RPMI8226 (cell line): ENCODE results near the gene CDKL1.

Source experiments
- DNase-seq: peaks from one replicate; pipeline ENCODE4 v3.0.0-alpha.2; 2015

Gene CDKL1

DNA sequence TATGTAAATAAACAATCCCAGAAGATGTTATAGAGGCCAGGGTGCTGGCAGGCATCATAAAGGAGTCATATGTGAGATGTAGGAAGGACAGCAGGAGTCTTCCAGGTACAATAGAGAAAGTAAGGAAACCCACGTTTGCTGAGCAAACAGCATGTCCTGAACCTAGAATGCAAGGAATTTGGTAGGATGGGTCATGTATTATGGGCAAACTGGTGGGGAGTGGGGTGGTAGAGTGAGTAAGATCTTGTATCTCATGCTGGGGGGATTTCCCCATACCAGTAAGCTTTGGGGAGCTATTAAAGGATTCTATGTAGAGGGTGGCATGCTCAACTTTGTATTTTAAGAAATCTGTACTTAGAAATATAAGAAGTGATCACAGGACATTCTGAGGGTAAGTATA, 41.0 kb downstream of the CDKL1 start:
- DNase-seq = no peak

DNA sequence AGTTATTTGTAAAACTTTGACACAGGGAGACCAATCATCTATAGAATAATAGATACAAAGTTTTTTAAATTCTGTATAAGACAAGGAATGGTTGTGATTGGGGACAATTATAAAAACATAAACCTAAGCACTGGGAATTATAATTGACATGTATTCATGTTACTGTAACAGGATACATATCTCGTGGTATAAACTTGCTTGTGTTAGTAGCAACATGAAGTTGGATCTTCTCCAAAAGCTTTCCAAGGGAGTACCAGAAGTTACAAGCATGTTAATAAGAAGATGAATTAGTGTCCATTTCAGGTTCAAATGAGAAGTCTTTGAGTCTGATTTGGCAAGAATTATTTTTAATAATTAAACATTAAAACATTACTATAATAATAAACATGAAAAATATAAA, 42.2 kb downstream of the CDKL1 start:
- DNase-seq = no peak

DNA sequence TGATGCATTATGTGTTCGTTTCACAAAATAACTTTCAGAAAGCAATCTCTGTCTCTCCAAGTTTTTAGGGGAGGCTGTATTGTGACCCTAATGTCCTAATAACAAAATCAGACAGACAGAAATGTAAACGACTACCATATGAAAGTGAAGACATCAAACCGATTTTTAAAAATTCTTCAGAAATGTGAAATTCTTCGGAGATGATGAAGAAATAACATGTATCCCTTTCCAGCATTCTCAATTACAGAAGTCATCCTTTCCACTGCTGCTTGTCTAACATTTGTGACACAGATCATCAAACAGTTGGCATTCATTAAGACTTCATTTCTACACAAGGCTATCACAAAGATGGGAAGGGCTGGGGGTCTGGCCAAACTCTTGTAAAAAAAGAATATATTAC, 43.6 kb downstream of the CDKL1 start:
- no peak for DNase-seq

DNA sequence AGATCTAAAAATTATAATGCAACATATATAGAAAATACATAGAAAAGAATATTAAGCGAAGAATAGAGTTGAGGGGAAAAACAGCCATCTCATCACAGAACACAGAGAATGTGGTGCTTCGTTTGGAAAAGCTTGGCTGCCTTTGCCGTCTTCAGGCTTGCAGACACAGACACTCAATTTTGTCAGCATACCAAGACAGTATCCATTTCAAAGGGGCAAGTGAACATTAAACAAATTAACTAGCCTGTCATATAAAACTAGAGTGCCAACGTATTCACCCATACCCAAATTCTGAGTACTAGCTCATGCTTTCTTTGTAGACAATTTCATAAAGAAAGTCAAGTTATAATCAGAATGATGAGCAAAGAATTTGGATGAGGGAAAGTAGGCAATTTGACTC, 44.1 kb downstream of the CDKL1 start:
- DNase-seq = no peak

- DNase-seq = no peak
Observed at GRCh38 chr14:50350975-50351374, 45.7 kb downstream of the CDKL1 start.

DNA sequence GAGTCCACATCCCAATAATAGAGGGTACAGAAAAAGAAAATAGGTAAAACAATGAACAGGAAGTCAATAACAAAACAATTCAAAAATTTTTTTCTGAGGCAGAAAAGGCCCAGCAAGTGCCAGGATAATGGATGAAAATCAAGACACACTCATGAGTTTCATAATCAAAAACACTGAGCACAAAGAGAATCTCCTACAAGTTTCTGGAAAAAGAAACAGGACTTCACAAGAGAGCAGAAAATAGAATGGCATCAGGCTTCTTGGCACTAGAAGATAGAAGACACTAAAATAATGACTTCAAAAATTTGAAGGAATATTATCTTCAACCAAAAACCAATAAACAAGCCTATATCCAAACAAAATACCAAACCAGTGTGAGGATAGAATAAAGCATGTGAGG, 47.7 kb downstream of the CDKL1 start:
- no peak for DNase-seq

- no peak for DNase-seq
Observed at GRCh38 chr14:50347521-50347920, 49.2 kb downstream of the CDKL1 start.

DNA sequence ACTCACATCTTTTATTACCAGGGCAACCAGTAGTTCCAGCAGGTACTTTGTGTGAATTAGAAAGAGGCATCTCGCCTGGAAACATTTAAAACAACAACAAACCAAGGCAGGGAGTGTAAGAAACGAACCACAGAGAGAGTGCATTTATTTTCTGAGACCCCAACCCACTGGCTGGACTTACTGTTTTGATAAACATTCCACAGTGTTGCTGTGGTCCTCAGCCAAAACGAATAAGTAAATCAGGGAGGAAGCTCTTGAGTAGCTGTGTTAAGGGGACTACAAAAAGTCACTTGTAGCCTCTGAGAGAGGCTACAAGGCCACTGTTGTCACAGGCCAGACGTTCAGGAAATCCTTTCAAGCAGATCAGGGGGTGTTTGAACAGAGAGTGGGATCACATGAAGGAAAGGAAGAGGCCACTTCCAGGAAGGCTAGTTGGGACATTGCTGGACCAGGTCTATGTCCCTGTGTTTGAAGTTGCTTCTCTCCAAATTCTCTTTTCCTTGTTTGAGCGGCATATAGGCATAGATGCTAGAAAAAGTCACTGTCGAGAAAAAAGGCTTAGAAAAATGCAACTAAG, 50.7 kb downstream of the CDKL1 start:
- no peak for DNase-seq

- DNase-seq = no peak
Observed at GRCh38 chr14:50344876-50345563, 51.7 kb downstream of the CDKL1 start.

- no peak for DNase-seq
Observed at GRCh38 chr14:50344116-50344775, 52.4 kb downstream of the CDKL1 start.

DNA sequence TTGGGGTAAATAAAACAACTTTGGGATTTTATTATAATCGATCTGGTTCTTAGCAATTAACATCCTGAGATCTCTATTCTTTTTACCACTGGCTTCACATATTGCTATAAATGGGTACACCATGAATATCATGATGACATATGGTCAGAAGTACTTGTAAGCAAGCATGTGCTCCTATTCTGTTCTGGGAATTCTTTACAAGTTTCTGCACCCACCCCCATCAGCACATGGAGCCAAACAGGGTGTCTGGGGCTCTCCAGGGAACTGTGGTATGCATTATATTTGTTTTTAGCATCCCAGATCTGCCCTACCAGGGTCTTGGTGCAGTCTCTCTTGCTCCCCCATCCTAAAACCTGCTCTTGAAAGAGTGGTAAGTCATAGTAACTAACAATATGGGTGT, 53.2 kb downstream of the CDKL1 start:
- no peak for DNase-seq

DNA sequence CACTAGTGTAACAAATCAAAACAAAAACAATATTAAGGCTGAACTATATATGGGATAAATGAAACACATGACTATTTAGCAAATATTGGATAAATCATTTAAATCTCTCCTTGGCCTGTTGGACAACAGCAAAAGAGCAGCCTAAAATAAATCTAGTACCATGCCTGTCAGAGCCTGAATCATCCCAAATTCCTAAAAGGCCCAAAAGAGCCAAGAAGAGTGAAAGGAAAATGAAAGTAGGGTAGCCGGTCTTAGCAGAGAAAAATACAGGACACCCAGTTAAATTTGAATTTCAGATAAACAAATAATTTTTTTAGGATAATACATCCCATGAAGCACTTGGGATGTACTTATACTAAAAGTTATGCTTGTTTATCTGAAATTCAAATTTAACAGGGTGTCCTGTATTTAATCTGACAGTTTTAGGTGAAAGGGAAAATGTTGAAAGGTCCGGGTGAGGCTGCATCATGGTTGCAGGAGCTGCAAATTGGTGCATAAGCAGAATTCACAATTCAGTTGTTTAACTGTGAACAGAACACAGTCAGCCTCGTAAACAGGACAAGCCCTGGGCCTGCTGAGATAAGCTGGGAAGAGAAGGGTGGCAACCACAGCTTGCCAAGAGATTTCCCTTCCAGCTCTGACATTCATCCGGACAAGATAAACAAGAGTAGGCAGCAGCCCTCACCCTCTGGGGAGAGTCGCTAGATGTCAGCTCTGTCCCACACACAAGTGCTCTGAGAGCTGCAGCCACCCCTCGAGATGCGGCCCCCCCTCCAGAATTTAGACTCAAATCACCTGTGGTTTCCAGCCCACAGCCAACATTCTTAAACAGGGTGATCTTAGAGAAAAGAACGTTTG, 54.2 kb downstream of the CDKL1 start:
- no peak for DNase-seq

DNA sequence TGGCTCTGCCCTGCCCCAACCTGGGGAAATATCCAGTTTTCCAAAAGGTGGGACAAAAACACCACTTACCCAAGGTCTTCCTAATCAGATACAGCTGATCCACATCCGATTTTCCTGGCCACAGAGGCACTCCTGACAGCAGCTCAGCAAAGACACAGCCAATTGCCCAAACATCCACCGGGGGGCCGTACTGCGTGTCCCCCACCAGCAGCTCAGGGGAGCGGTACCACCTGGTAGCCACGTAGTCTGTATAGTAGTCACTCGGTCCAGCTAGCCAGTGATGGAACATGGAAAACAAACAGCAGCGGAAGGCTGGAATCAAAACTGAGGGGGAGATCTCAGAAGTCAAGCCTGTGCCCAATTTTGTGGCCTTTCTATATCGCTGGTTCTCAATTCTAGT, 55.7 kb downstream of the CDKL1 start:
- no peak for DNase-seq

DNA sequence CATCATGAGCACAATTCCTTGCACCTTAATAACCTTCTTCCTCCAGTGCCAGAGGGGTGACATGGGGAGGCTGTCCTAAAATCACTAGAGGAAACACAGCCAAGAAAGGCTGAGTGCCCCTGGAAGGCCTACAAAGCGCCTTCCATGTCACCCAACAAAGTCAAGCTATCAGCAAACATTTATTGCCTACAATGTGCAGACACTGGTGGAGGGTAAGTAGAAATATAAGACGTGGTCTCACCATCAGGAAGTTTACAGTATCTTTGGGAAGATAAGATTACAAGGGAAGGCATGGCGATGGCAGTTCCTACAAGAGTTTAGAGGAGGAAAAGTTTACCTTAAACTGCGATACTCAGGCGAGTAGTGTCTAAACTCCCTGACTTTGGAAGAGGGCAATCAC, 56.6 kb downstream of the CDKL1 start:
- no peak for DNase-seq

- no peak for DNase-seq
Observed at GRCh38 chr14:50339178-50339804, 57.4 kb downstream of the CDKL1 start.

DNA sequence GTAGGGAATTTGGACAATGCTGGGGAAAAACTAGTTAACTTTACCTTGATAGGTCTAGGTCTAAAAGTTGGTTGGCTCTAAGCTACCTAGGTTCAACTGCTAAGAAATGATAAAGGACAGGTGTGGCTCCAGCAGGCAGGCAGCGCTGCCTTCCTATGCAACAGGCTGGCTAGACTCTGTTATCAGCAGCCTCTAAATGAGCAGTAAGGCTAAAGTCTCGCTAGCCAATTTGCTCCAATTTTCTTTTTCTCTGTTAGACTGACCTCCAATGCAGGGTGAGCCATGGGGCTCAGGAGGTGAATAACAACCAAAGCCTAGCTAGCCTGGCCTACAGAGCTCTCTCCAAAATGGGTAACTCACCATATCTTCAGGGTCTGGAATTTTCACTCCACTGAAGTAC, 58.1 kb downstream of the CDKL1 start:
- DNase-seq = no peak

- no peak for DNase-seq
Observed at GRCh38 chr14:50335989-50336824, 60.5 kb downstream of the CDKL1 start.

- DNase-seq = no peak
Observed at GRCh38 chr14:50335389-50335788, 61.3 kb downstream of the CDKL1 start.

DNA sequence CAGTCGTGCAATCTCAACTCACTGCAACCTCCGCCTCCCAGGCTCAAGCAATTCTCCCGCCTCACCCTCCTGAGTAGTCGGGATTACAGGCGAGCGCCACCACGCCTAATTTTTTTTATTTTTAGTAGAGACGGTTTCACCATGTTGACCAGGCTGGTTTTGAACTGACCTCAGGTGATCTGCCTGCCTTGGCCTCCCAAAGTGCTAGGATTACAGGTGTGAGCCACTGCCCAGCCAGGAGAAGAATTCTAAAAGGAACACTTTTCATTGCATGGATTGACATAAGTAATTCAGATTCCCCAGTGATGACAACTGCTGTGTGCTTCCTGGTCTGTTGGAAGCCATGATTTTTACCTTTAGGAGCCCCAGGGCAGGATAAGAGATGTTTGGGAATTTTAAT, 62.5 kb downstream of the CDKL1 start:
- DNase-seq = no peak

GRCh38 chr14:50333014-50333509, 63.6 kb downstream of the CDKL1 start:
- no peak for DNase-seq

GRCh38 chr14:50331596-50331995, 65.1 kb downstream of the CDKL1 start:
- DNase-seq = no peak
